CD4-positive, alpha-beta T cell treated with Interferon gamma for 1 hour (primary cell): Measurements from ENCODE around the gene PYGO1.
"Not testable (repeated sequence)": the region's sequence is repeated elsewhere in the genome, so short reads cannot be mapped to it uniquely, and the experiment has no call there.

Experiments
- DNase-seq: peaks from one replicate; pipeline ENCODE4 v3.0.0-alpha.2; 2020

PYGO1 gene

DNA sequence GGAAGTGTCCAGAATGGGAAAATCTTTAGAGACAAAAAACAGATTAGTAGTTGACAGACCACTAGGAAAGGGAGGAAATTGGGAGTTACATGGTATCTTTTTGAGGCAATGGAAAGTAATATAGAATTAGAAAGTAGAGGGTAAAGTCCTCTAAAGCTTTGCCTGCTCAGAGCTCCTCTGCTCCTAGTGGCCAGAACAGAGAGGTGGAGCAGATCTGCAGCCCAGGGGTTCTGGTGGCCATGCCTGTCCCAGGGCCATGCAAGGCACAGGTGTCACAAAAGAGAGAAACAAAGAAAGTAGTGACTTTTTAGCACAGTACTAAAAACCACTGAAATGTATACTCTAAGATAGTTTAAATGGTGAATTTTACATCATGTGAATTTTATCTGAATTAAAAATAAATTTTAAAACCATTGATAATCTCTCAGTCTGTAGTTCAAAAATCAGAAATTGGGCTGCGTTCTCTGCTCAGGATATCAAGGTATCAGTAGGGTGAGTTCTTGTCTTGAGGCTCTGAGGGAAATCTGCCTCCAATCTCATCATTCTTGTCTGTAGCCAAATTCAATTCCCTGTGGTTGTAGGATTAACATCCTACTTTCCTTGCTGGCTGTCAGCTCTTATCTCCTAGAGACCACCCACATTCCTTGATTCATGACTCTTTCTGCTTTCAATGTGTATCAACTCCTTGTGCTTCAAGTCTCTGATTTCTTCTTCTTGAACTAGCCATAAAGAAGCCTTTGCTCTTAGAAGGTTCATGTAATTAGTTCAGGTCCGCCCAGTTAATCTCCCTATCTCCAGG lies 23.6 kb downstream of the PYGO1 start:
- no peak for DNase-seq

DNA sequence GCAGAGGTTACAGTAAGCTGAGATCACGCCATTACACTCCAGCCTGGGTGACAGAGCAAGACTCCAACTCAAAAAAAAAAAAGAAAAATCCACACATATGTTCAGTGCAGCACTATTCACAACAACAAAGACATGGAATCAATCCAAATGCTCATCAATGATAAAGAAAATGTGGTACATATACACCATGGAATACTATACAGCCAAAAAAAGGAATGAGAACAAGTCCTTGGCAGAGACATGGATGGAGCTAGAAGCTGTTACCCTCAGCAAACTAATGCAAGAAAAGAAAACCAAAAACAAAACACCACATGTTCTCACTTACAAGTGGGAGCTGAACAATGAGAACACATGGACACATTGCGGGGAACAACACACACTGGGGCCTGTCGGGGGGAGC lies 25.5 kb downstream of the PYGO1 start:
- DNase-seq, result no peak

DNA sequence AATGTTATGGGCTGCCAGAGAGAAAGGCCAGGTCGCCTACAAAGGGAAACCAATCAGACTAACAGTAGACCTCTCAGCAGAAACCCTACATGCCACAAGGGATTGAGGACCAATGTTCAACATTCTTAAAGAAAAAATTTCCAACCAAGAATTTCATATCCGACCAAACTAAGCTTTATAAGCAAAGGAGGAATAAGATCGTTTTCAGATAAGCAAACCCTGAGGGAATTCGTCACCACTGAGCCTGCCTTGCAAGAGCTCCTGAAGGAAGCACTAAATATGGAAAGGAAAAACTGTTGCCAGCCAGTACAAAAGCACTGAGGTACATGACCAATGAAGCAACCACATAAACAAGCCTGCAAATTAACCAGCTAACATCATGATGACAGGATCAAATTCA lies 33.1 kb downstream of the PYGO1 start:
- DNase-seq, result no peak

DNA sequence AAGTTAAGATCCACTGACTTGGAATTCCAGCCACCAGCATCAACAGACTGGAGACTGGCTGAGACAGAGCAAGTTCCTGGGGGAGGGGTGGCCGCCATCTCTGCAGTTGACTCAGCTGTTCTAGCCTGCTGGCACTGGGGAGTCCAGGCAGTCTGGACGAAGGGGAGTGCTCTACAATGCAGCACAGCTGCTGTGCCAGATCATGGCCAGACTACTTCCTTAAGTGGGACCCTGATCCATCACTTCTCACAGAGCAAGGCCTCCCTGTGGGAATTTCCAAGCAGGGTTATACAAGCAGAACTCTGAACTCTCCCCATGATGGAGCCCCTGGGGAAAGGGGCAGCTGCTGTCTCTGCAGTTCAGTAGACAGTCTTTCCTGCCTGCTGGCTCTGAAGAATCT lies 35.2 kb downstream of the PYGO1 start:
- DNase-seq, result no peak

DNA sequence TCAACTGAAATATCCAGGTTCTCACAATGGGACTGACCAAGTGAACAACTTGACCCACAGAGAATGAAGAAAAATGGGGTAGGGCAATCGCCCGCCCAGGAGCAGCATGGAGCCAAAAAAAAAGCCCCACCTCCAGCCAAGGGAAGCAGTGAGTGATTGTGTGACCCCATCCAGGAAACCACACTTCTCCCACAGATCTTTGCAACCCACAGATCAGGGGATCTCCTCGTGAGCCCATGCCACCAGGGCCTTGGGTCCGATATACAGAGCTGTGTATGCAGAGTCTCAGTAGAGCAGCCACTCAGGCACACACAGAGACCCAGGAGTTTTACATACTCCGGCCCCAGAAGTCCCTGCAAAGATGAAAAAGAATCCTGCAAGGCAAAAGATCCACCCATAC lies 35.7 kb downstream of the PYGO1 start:
- DNase-seq, result no peak

DNA sequence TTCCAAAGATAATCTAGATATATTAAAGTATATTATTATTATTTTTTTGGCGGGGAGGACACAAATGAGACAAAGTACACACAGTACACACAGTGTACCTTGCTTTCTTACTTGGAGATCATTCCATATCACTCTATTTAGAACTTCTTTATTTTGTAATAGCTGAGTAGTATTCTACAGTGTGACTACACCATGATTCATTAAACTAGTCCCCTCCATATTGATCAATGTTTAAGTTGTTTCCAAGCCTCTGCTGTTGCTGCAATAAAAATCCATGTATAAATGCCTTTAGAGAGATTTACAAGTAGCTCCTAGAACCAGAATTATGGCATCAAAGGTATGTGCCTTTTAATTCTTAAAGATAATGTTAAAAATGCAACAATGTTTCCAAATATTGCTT lies 38.8 kb downstream of the PYGO1 start:
- DNase-seq, result no peak

DNA sequence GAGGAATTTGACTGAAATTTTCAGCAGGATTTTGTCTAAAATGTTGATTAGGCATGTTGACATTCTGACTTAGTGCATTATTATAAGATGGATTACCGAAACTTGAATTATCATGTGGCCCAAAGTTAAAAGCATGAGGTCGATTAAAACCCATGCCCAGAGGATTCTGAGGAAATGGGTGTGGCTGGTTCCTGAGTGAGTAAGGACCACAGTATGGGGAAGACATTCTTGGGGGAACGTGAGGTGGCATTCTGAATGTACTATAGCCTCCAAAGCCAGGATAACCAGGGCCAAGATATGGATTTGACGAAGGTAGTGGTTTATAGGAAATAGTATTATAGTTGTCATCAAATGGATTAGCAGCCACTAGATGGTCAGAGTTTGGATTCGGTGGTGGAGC lies 41.4 kb downstream of the PYGO1 start:
- no peak for DNase-seq

DNA sequence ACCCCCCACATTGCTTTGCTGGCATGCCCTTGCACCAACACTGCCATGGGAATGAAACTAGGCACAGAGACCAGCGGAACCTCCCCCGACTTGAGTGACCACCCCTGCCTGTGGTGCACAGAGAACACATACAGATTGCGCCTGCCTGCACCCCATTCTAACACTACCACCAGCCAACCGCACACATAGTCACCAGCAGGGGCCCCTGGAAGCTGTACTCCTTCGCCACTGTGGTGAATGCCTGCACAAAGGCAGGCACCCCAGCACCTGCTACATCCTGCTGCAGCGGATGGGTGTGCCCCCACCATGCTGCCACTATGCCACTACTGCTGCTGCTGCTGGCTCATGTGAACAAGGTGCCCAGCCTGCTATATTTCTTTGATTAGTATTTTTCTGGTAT lies 52.7 kb downstream of the PYGO1 start:
- peak; percentile 11 for DNase-seq

DNA sequence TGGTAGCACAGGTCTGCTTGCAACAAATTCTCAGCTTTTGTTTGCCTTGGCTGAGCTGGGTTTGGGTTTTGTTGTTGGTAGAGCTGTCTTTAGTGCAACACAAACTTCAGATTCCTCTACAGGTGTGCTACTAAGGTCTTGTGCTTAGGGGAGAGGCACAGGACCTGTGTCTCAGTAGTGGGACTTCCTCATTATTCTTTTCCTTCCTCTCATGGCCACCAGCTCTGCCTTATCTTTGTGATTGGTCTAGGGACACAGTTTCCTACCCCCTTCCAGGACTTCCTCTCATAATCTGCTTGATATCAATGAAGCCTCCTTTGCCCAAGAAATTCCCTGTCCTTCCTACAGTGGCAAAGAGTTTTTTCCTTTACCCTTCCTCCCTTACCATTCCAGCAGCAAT lies 55.2 kb downstream of the PYGO1 start:
- no peak for DNase-seq

DNA sequence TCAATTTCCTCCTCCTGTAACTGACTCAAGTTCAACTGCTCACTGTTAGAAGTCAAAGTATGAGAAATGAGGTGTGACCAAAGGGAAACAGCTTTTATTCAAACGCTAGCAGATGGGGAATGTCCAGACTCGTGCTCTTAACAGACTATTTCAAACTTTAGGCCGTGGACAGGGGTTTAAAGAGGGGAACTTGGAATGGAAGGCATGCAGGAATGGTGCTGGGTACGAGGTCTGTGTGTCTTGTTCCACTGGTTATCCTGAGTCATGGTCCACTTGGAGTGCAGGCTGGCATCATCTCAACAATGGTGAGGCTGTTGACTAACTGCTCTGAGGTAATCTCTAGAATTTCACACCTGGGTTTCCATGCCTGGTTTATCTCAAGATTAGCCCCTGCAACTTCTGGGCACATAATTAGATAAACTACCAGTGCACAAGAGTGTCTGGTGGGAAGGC lies 57.3 kb downstream of the PYGO1 start:
- DNase-seq, result no peak

DNA sequence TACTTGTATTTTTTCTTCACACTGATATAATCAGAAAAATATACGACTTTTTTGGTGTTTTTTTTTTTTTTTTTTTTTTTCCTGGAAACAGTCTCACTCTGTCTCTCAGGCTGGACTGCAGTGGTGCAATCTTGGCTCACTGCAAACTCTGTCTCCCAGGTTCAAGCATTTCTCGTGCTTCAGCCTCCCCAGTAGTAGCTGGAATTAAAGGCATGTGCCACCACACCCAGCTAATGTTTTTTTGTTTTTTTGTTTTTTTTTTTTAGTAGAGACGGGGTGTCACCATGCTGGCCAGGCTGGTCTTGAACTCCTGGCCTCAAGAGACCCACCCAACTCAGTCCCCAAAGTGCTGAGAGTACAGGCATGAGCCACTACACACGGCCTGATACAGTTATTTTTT lies 59.3 kb downstream of the PYGO1 start:
- no peak for DNase-seq

DNA sequence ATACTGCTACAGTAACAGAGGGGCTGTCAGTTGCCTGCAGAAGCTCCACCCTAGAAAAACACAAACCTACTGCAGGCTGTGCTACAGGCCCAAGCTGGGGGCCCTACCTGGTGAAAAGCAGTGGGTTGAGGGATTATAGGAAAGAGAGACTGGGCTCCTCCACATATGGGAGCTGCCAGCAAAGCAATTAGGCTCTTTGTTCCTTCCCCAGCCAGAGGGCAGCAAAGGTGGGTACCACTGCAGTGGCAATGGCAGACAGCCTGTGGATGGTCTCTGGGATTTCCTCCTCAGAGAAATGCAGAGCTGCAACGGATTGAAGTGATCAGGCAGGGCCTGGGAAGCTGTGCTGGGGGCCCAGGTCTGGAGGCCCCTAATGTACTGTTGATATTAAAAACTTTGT lies 61.0 kb downstream of the PYGO1 start:
- no peak for DNase-seq

DNA sequence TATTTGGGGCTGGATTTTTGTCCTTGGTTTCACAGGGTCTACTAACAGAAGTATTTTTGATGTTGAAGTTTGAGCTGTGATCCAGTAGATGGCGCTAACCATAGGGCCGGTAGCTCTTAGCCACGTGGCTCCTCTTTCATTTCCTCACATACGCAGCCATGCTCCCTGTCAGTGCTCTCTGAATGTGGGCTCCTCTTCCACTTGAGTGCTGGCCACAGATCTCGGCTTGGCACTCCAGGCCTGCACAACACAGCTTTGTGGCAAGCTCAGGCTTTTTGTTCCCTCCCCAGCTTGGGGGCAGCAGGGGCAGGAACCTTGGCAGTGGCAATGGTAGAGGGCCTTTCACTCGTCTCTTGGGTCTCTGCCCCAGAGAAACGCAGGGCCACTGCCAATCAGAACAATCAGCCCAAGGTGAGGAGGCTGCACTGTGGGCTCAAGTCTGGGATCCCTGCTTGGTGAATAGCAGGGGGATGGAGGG lies 61.5 kb downstream of the PYGO1 start:
- peak; percentile 16 for DNase-seq

DNA sequence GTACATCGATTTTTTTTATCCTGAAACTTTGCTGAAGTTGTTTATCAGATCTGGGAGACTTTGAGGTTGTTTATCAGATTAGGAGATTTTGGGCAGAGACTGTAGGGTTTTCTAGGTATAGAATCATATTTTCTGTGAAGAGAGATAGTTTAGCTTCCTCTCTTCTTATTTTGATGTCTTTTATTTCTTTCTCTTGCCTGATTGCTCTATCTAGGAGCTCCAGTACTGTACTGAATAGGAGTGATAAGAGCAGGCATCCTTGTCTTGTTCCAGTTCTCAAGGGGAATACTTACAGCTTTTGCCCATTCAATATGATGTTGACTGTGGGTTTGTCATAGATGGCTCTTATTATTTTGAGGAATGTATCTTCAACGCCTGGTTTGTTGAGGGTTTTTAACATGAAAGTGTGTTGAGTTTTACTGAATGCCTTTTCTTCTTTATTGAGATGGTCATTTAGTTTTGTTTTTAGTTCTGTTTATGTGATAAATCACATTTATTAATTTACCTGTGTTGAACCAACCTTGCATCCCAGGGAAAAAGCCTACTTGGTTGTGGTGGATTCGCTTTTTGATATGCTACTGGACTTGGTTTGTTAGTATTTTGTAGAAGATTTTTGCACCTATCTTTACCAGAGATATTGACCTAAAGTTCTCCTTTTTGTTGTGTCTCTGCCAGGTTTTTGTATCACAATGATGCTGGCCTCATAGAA lies 65.2 kb downstream of the PYGO1 start:
- DNase-seq, result no peak

DNA sequence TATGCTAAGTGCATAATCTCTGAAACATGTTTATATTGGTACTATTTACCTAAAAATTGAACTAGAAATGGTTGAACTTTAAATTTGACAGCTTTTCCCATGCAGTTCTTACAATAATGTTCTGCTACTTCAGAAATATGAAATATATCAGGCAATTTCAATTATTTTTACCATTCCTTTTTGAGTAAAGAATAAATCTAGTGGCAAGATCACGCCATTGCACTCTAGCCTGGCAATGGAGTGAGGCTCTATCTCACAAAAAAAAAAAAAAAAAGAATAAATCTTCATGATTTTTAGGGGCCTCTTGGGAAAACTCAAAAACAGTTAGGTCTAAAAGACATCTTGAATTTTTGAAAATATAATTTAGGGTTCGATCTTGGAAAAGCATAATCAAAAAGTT lies 69.5 kb downstream of the PYGO1 start:
- DNase-seq, result no peak

DNA sequence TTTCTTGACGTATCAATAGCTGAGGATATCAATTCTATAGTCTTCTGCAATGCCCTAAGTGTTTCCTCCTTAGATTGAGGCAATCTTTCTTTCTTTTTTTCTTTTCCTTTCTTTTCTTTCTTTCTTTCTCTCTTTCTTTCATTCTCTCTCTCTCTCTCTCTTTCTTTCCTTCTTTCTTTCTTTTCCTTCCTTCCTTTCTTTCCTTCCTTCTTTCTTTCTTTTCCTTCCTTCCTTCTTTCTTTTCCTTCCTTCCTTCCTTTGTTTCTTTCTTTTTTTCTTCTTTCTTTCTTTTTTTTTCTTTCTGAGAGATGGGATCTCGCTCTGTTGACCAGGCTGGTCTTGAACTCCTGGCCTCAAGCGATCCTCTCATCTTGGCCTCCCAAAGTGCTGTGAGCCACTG lies 70.1 kb downstream of the PYGO1 start:
- DNase-seq, result no peak

DNA sequence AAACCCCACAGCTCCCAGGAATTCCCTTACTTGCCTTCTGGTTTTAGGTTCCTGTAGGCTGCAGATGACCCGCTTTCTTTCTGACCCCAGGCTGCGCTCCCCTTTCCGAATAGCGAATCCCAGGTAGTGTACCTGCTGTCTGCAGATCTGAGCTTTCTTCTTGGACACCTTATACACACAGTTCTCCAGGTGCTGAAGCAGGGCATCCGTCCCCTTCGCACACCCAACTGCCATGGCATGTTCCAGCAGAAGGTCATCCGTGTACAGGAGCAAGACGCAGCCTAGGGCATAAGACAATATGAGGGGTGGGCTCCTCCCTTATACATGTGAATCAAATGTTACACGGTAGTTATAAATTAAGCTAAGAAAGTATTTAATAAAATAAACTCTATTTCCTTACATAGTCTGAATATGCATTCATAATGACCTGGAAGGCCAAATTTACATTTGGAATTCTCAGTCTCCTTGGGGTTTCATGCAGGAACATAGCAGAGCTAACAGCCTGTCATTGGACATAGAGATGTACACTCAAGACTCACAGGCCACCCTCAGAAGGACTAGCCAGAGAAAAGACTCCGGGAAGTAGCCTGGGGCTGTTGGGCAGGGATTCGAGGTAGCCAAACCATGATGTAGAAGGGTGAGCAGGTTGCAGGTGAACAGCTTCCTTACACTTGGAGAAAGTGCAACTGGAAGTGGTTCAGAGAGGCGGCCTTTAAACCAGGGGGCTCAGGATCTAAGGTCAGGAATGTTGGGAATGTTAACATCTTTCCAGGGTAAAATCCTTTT lies 72.0 kb downstream of the PYGO1 start:
- no peak for DNase-seq

DNA sequence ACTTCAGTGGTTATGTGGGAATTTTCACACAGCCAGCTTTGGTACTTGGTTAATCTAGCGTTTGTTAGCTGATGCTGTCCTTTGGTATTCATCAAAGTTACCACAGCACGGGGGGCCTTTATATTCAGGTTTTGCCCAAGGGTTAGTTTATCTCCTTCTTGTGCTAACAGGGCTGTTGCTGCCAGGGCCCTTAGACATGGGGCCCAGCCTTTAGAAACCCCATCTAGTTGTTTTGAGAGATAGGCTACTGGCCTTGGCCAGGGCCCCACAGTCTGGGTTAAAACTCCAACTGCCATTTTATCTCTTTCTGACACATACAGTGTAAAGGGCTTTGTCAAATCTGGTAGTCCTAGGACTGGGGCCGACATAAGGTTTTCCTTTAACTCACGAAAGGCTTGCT lies 72.7 kb downstream of the PYGO1 start:
- DNase-seq, result no peak

DNA sequence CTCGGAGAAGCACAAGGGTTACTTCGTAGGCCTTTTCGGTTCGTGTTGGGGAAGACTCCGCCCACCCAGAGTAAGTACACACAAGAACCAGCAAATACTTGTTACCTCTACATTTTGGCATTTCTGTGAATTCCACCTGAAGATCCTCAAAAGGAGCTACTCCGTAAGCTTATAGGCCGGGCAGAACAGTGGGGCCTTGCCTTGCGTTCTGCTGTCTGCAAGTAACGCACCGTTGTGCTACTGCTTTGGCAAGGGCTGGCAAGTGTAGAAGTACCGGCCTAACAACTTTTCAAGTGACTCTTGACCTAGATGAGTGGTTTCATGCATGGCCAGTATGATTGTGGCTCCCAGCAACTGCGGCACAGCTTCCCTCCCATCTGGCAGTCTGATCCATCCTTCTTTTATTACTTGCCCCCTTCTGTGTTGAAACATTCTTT lies 73.7 kb downstream of the PYGO1 start:
- no peak for DNase-seq

DNA sequence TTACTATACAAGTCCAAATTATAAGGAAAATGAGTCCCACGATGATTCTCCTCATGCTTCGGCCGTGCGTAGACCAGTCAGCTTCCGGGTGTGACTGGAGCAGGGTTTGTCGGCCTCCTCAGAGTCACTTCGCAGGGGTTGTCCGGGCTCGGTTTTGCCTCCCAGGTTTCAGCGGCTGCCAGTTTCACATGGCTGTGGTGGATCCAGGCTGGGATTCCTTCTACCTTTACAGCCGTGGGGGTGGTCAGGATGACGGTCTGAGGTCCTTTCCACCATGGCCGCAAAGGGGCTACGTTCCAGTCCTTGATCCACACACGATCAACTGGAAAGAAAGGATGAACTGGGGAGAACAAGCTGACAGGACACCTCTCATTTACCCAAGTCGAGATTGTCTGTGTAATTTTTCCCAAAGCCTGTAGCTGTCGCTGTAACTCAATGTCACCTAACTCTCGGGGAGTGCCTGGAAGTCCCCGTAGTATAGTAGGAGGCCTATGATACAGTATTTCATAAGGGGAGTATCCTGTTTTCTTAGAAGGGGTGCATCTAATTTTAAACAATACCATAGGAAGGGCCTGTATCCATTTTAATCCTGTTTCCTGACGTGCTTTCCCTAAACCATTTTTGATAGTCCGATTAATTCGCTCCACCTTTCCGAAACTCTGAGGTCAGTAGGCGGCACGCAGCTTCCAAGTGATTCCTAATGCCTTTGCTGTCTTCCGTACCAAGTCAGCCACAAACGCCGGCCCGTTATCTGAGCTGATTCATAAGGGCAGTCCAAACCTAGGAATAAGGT lies 74.3 kb downstream of the PYGO1 start:
- DNase-seq, result not testable (repeated sequence)

DNA sequence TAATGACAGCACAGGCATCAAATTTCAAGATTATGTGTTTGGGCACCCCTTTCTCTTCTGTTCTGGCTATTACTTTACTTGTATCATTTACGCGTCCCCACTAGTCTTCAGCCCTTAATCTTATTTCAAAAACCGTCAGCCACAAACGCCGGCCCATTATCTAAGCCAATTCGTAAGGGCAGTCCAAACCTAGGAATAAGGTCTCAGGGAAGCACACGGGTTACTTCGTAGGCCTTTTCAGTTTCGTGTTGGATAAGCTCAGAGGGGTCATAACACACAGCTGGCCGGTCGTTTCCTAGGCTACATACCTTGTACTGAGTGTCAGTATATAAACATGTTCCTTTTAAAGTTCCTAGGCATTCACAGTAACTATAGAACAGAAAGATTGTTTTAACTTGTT lies 75.0 kb downstream of the PYGO1 start:
- DNase-seq, result no peak

DNA sequence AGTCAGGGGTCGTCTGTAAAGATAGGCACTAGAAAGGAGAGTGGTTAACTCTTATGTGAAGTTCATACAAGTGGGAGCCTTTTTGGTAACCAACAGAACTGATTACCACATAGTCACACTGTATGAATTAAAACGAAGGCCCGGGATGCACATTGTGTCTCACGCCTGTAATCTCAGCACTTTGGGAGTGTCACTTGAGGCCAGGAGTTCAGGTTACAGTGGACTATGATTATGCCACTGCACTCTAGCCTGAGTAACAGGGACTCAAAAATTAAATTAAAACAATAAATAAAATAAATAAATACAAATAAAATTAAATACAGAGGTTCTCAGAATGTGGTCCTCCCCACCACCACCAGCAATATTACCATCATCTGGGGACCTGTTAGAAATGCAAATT lies 80.6 kb downstream of the PYGO1 start:
- no peak for DNase-seq

DNA sequence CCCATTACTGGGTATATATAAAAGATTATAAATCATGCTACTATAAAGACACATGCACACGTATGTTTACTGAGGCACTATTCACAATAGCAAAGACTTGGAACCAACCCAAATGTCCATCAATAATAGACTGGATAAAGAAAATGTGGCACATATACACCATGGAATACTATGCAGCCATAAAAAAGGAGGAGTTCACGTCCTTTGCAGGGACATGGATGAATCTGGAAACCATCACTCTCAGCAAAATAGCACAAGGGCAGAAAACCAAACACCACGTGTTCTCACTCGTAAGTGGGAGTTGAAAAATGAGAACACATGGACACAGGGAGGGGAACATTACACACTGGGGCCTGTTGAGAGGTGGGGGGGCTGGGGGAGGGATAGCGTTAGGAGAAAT lies 82.7 kb downstream of the PYGO1 start:
- DNase-seq, result not testable (repeated sequence)
